ENCODE data around the gene KANK4. TPM values are rescaled to one million over a fixed set of nuclear protein-coding genes. Genes with fewer than 3 reads are reported as not detected.

KANK4 gene
- total RNA-seq, 4 donors from 2014 or later: 1.3 to 2.7 (median 1.7) TPM

GRCh38 chr1:62280150-62280549 is 39.1 kb downstream of the KANK4 start:
- ATAC-seq (ENCODE audit: low FRiP score) (no peak), DNase-seq (ENCODE audit: low spot score) (no peak)
- no peak for TF ChIP-seq CTCF (IDR thresholded peaks at IDR 0.05)

DNA sequence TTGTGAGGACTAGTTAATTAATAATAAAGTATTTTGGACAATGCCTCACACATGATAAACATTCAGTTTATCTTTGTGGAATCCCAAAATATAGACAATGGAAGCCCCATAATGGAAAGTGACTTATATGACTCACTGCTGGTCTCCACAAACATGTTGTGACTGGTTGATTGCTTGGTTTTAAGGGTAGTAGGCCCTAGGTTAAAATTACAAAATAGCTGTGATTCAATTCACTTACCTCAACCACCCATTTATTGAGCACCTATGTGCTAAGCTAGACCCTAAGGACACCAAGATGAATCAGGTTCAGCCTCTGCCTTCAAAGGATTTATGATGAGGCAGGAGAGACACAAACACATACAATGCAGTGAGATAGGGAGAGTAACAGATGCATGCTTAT is 42.4 kb downstream of the KANK4 start:
- no peak for DNase-seq (ENCODE audit: low spot score)
- ATAC-seq (ENCODE audit: low FRiP score): no peak
- TF ChIP-seq CTCF (IDR thresholded peaks at IDR 0.05): no peak

GRCh38 chr1:62274496-62275485 is 44.4 kb downstream of the KANK4 start:
- ATAC-seq (ENCODE audit: low FRiP score) (no peak), DNase-seq (ENCODE audit: low spot score) (no peak)
- no peak for TF ChIP-seq CTCF (IDR thresholded peaks at IDR 0.05)

DNA sequence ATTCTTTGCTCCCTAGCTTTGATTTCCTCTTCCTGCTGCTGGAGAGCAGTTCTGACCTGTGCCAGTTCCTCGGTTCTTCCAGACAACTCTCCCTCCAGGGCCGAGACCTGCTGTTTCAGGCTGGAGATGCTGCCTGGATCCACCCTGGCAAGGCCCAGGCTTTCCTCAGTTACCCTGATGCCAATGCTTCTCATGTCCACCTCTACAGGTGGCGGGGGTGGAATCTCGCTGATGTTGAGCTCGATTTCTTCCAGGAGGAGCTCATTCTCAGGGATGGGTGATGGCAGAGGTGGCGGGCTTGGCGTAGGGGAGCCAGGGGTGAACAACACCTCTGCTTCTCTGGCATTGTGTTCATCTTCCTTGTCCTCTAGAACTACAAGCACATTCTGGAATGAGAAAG is 45.3 kb downstream of the KANK4 start:
- TF ChIP-seq CTCF (IDR thresholded peaks at IDR 0.05): no peak
- DNase-seq (ENCODE audit: low spot score): no peak
- no peak for ATAC-seq (ENCODE audit: low FRiP score)

- ATAC-seq (ENCODE audit: low FRiP score) (no peak), DNase-seq (ENCODE audit: low spot score) (no peak)
- TF ChIP-seq CTCF (IDR thresholded peaks at IDR 0.05): no peak
Observed at GRCh38 chr1:62271948-62272728, 47.1 kb downstream of the KANK4 start.

DNA sequence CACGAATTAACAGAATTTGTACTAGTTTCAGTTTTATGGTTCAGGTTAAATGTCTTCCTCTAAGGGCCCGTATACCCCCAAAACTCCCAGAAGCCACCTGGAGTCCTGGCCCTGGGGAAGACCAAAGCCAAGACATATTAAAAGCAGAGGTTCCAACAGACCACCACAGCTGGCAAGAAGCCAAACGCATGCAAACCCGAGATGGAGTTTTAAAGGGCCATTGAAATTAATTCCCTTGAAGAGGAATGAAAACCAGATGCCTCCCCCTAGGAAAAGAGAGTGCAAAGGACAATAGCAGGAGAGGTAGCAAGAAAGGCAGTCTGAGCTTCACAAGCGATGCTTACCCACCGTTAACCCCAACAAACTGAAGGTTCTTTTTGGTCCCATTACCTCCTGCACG is 48.1 kb downstream of the KANK4 start:
- no peak for TF ChIP-seq CTCF (IDR thresholded peaks at IDR 0.05)
- DNase-seq (ENCODE audit: low spot score) (no peak), ATAC-seq (ENCODE audit: low FRiP score) (no peak)

Measured in omental fat pad (tissue), 4 donors.